SK-N-SH treated with all-trans-retinoic acid at 6 μM for 48 hours (cell line): ENCODE results near the gene COL4A1.

Experiments used
- ATAC-seq: fragments of 200-7000 bp; cut with Tn5 transposase; 3 replicates; pipeline ENCODE4 v1.9.1; 2020; ENCODE audit warnings: mild to moderate bottlenecking, moderate library complexity
- ARNTL ChIP-seq: fragments of 450-650 bp; formaldehyde crosslinking; IDR thresholded peaks from 2 replicates; pipeline ENCODE4 v1.5.0; 2020; ENCODE audit warnings: low read depth, mild to moderate bottlenecking, moderate library complexity, borderline replicate concordance
- BACH2 ChIP-seq: fragments of 250-450 bp; sonication (Bioruptor Pico); IDR thresholded peaks from 2 replicates; pipeline ENCODE4 v1.9.0; 2021; ENCODE audit warnings: mild to moderate bottlenecking, borderline replicate concordance
- CREB5 ChIP-seq: fragments of 250-450 bp; sonication (Bioruptor Pico); IDR thresholded peaks from 2 replicates; pipeline ENCODE4 v1.5.1; 2020; ENCODE audit warnings: low read depth, mild to moderate bottlenecking, moderate library complexity
- CSDC2 ChIP-seq: fragments of 250-450 bp; sonication (Bioruptor Pico); IDR thresholded peaks from 2 replicates; pipeline ENCODE4 v1.5.0; 2020; ENCODE audit warnings: mild to moderate bottlenecking, moderate library complexity
- CSRNP3 ChIP-seq: fragments of 250-450 bp; sonication (Bioruptor Pico); IDR thresholded peaks from 2 replicates; pipeline ENCODE4 v1.5.1; 2021; ENCODE audit warnings: mild to moderate bottlenecking, moderate library complexity
- GLIS3 ChIP-seq: fragments of 250-450 bp; sonication (Bioruptor Pico); IDR thresholded peaks from 2 replicates; pipeline ENCODE4 v1.5.0; 2020; ENCODE audit warnings: mild to moderate bottlenecking, moderate library complexity
- ISL1 ChIP-seq: fragments of 250-450 bp; sonication (Bioruptor Pico); IDR thresholded peaks from 2 replicates; pipeline ENCODE4 v2.1.2; 2022; ENCODE audit warnings: mild to moderate bottlenecking, moderate library complexity
- OSR1 ChIP-seq: fragments of 250-450 bp; sonication (Bioruptor Pico); IDR thresholded peaks from 2 replicates; pipeline ENCODE4 v1.8.0; 2022; ENCODE audit warnings: moderate library complexity, mild to moderate bottlenecking, inconsistent platforms
- POU6F1 ChIP-seq: fragments of 250-450 bp; sonication (Bioruptor Pico); IDR thresholded peaks from 2 replicates; pipeline ENCODE4 v1.8.0; 2021; ENCODE audit warnings: low read depth, mild to moderate bottlenecking, moderate library complexity, borderline replicate concordance
- PPARA ChIP-seq: fragments of 250-450 bp; sonication (Bioruptor Pico); IDR thresholded peaks from 2 replicates; pipeline ENCODE4 v1.5.0; 2020; ENCODE audit warnings: mild to moderate bottlenecking, borderline replicate concordance
- TCF4 ChIP-seq: fragments of 250-450 bp; sonication (Bioruptor Pico); IDR thresholded peaks from 2 replicates; pipeline ENCODE4 v1.8.0; 2021; ENCODE audit warnings: mild to moderate bottlenecking, moderate library complexity, borderline replicate concordance
- TOX ChIP-seq: fragments of 250-450 bp; sonication (Bioruptor Pico); IDR thresholded peaks from 2 replicates; pipeline ENCODE4 v1.8.0; 2021; ENCODE audit warnings: mild to moderate bottlenecking, moderate library complexity, borderline replicate concordance
- TSHZ2 ChIP-seq: fragments of 250-450 bp; sonication (Bioruptor Pico); IDR thresholded peaks from 2 replicates; pipeline ENCODE4 v1.5.0; 2020; ENCODE audit warnings: mild to moderate bottlenecking, moderate library complexity
- ZC3H10 ChIP-seq: fragments of 250-450 bp; sonication (Bioruptor Pico); IDR thresholded peaks from 2 replicates; pipeline ENCODE4 v1.5.1; 2021; ENCODE audit warnings: mild to moderate bottlenecking, moderate library complexity
- ZFP3 ChIP-seq: fragments of 250-450 bp; sonication (Bioruptor Pico); IDR thresholded peaks from 2 replicates; pipeline ENCODE4 v1.5.0; 2020; ENCODE audit warnings: mild to moderate bottlenecking, moderate library complexity
- ZFP30 ChIP-seq: fragments of 450-650 bp; formaldehyde crosslinking; IDR thresholded peaks from 2 replicates; pipeline ENCODE4 v1.5.0; 2022; ENCODE audit warnings: mild to moderate bottlenecking, moderate library complexity
- ZNF70 ChIP-seq: fragments of 450-650 bp; formaldehyde crosslinking; IDR thresholded peaks from 2 replicates; pipeline ENCODE4 v1.5.0; 2020; ENCODE audit warnings: mild to moderate bottlenecking, moderate library complexity

COL4A1 gene

DNA sequence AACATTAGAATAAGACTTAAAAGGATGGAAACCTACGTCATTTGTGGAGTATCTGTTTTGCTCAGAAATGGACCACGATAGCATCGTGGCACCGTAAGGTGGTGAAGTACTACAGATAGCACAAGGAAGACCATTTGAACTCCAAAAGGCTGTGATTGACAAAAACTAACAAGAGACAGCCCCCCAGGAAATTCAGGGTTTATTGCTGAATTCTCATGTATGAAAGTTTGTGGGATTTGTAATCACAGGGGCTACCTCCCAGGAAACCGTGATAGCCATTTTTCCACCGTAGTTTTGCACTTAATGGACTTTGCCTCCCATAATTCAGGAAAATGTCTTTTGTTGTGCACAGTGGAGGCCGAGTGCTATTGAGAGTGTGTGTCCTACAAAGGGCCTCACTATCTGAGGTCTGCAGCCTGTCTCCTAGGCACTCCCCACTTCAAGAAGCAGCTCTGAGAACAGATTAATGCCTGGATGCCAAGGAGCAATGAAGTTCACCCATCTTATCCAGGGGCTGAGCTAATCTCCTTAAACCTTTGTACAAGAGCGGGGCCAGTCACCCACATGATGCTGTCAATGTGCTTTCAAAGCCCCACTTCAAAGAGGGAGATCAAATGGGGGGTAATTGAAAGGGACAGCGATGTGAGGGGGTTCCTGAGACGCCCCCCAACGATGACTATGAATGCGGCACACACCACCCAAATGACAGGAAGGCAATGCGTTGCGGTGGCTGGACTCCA lies 182.6 kb downstream of the COL4A1 start:
- TF ChIP-seq TOX (CRISPR knock-in tag) (no peak), GLIS3 (CRISPR knock-in tag) (no peak), TSHZ2 (CRISPR knock-in tag) (no peak), BACH2 (CRISPR knock-in tag) (no peak), TCF4 (CRISPR knock-in tag) (no peak), CSRNP3 (CRISPR knock-in tag) (no peak), POU6F1 (CRISPR knock-in tag) (no peak), ARNTL (CRISPR knock-in tag) (no peak)
- ATAC-seq, result no peak

- TF ChIP-seq CSDC2, result no peak
- TF ChIP-seq OSR1 (CRISPR knock-in tag), result no peak
- TF ChIP-seq BACH2 (CRISPR knock-in tag), result no peak
- no peak for TF ChIP-seq ARNTL (CRISPR knock-in tag)
- TF ChIP-seq ZC3H10 (CRISPR knock-in tag), result no peak
- no peak for TF ChIP-seq GLIS3 (CRISPR knock-in tag)
- TF ChIP-seq PPARA (CRISPR knock-in tag), result no peak
- TF ChIP-seq ISL1 (CRISPR knock-in tag), result no peak
- no peak for TF ChIP-seq ZNF70 (CRISPR knock-in tag)
- TF ChIP-seq CSRNP3 (CRISPR knock-in tag), result no peak
- TF ChIP-seq, all 23 proteins: peak for 0
- no peak for ATAC-seq
Measured at GRCh38 chr13:110123041-110123809, 183.7 kb downstream of the COL4A1 start.

DNA sequence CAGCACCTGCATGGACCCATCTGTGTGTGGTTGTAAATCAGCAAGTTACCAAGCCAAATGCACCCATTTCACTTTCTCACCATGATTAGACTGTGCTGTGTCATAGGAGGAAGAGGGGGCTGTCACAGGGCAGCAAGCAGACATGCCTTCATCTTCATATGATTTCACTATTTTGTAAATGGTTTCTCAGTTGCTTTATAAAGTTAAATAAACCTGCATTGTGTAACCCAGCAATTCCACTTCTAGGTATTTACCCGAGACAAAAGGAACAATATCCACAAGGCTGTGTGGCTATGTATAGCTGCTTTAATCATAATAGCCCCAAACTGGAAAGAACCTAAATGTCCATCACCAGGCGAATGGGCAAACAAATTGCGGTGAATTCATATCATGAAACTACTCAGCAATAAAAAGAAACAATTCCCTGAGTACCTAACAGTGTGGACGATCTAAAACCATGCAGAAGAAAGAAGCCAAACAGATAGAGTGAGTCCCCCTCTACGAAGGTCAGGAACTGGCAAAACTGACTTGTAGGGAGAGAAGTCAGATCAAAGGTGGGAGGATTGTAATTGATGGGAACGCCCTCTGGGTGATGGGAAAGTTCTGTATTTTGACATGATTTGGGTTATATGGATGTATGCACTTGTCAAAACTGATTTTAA lies 185.4 kb downstream of the COL4A1 start:
- no peak for ATAC-seq

More for the DNA sequence above, 185.4 kb downstream of the COL4A1 start:
- TF ChIP-seq ZC3H10 (CRISPR knock-in tag) (no peak), ZFP30 (no peak), CSRNP3 (CRISPR knock-in tag) (no peak), CSDC2 (no peak), CREB5 (no peak), ARNTL (CRISPR knock-in tag) (no peak), ZFP3 (no peak), TOX (CRISPR knock-in tag) (no peak)
